ENCODE results near the gene CCDC148. TPM values are rescaled to one million over a fixed set of nuclear protein-coding genes. Genes with fewer than 3 reads are reported as not detected.

CCDC148 gene
- total RNA-seq, 2 donors from 2014 or later = 2.7 to 5.0 TPM

GRCh38 chr2:158174495-158174894, 282.1 kb downstream of the CCDC148 start:
- no peak overlapping the region for H3K27ac Mint-ChIP-seq
- H3K27ac ChIP-seq (ENCODE audit: low read depth, low read length) = no peak overlapping the region
- H3K36me3 Mint-ChIP-seq (ENCODE audit: low read depth) = no peaks in the 10 kb centered on the region
- H3K4me1 ChIP-seq (ENCODE audit: control insufficient read depth, insufficient read depth, low read length) = no peaks in the 10 kb centered on the region
- no peak for TF ChIP-seq CTCF (conservative IDR thresholded peaks at IDR 0.05)
- H3K4me3 Mint-ChIP-seq = no peak overlapping the region
- 91 to 92% methylated on average over 1 of the region's 1 CpG for WGBS, 2 experiments (ENCODE audit: insufficient coverage in 1 of 2, insufficient read length in 1 of 2)
- DNase-seq = no peak
- H3K36me3 ChIP-seq (ENCODE audit: control insufficient read depth, insufficient read depth, low read length) = no peaks in the 10 kb centered on the region
- H3K9me3 ChIP-seq (ENCODE audit: control insufficient read depth, low read length) = no peaks in the 10 kb centered on the region
- no peaks in the 10 kb centered on the region for H3K27me3 Mint-ChIP-seq (ENCODE audit: insufficient read depth)
- H3K4me3 ChIP-seq (ENCODE audit: low read length) = no peak overlapping the region
- no peaks in the 10 kb centered on the region for H3K9me3 Mint-ChIP-seq
- no peak overlapping the region for H3K9ac ChIP-seq (ENCODE audit: extremely low read depth, low read length, poor library complexity, severe bottlenecking)
- H3K27me3 ChIP-seq (ENCODE audit: control insufficient read depth, insufficient read depth, low read length, poor library complexity, severe bottlenecking) = no peaks in the 10 kb centered on the region
- H3K4me1 Mint-ChIP-seq = no peaks in the 10 kb centered on the region

GRCh38 chr2:158172719-158173118, 283.8 kb downstream of the CCDC148 start:
- Mint-ChIP-seq H3K9me3 (no peaks in the 10 kb centered on the region), H3K36me3 (ENCODE audit: low read depth) (no peaks in the 10 kb centered on the region), H3K4me1 (peaks cover 2% of the 10 kb centered on the region), H3K4me3 (no peak overlapping the region), H3K27ac (no peak overlapping the region), H3K27me3 (ENCODE audit: insufficient read depth) (no peaks in the 10 kb centered on the region)
- no peaks in the 10 kb centered on the region for H3K4me1 ChIP-seq (ENCODE audit: control insufficient read depth, insufficient read depth, low read length)
- no peak overlapping the region for H3K27ac ChIP-seq (ENCODE audit: low read depth, low read length)
- no peak overlapping the region for H3K4me3 ChIP-seq (ENCODE audit: low read length)
- H3K9ac ChIP-seq (ENCODE audit: extremely low read depth, low read length, poor library complexity, severe bottlenecking) = no peak overlapping the region
- H3K9me3 ChIP-seq (ENCODE audit: control insufficient read depth, low read length) = no peaks in the 10 kb centered on the region
- 0 to 40% methylated on average over 1 to 2 of the region's 2 CpGs for WGBS, 2 experiments (ENCODE audit: insufficient coverage in 1 of 2, insufficient read length in 1 of 2)
- H3K36me3 ChIP-seq (ENCODE audit: control insufficient read depth, insufficient read depth, low read length) = no peaks in the 10 kb centered on the region
- H3K27me3 ChIP-seq (ENCODE audit: control insufficient read depth, insufficient read depth, low read length, poor library complexity, severe bottlenecking) = no peaks in the 10 kb centered on the region
- no peak for DNase-seq
- TF ChIP-seq CTCF (conservative IDR thresholded peaks at IDR 0.05) = peak; percentile 22

- H3K36me3 Mint-ChIP-seq (ENCODE audit: low read depth) = no peaks in the 10 kb centered on the region
Measured at GRCh38 chr2:158154596-158154995, 302.0 kb downstream of the CCDC148 start.

More at GRCh38 chr2:158154596-158154995, 302.0 kb downstream of the CCDC148 start:
- Mint-ChIP-seq H3K27me3 (ENCODE audit: insufficient read depth) (peaks cover 7% of the 10 kb centered on the region), H3K9me3 (no peaks in the 10 kb centered on the region), H3K27ac (no peak overlapping the region), H3K4me3 (no peak overlapping the region), H3K4me1 (peaks cover 12% of the 10 kb centered on the region)
- TF ChIP-seq CTCF (conservative IDR thresholded peaks at IDR 0.05) = no peak
- no peak overlapping the region for H3K27ac ChIP-seq (ENCODE audit: low read depth, low read length)
- no peaks in the 10 kb centered on the region for H3K4me1 ChIP-seq (ENCODE audit: control insufficient read depth, insufficient read depth, low read length)
- no peaks in the 10 kb centered on the region for H3K27me3 ChIP-seq (ENCODE audit: control insufficient read depth, insufficient read depth, low read length, poor library complexity, severe bottlenecking)
- no peaks in the 10 kb centered on the region for H3K36me3 ChIP-seq (ENCODE audit: control insufficient read depth, insufficient read depth, low read length)
- H3K9me3 ChIP-seq (ENCODE audit: control insufficient read depth, low read length) = no peaks in the 10 kb centered on the region
- no peak overlapping the region for H3K4me3 ChIP-seq (ENCODE audit: low read length)
- DNase-seq = no peak
- no peak overlapping the region for H3K9ac ChIP-seq (ENCODE audit: extremely low read depth, low read length, poor library complexity, severe bottlenecking)

Data from endodermal cell (in vitro differentiated cells).